ENCODE results near the gene STAT5B.

Gene STAT5B

DNA sequence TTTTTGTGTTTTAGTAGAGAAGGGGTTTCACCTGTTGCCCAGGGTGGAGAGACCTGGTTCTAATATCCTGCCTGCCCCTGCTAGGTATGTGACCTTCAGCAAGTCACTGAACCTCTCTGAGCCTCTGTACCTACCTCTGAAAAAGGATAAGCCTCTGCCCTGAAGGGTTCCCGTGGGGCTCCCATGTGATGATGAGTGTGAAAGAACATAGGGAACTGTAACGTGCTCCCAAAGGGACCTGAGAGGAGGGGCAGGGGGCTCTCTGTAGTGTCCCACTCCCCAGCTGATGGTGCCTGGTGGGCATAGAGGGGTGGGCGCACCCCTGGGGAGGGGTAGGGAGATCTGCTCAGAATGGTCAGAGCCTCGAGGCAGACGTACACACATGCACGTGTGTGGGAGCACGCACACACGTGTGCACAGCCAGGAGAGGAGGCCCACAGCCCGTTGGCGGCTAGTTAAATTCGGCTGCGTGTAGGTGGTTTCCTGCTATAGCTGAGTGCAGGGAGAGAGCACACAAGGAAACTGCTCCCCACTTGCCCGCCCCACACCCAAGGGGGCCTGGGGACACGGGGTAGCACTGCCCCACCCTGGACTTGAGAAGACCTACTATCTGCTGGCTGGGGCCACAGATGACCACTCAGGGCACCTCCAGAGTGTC, 101.9 kb downstream of the STAT5B start:
- FAIRE-seq, result no peak

DNA sequence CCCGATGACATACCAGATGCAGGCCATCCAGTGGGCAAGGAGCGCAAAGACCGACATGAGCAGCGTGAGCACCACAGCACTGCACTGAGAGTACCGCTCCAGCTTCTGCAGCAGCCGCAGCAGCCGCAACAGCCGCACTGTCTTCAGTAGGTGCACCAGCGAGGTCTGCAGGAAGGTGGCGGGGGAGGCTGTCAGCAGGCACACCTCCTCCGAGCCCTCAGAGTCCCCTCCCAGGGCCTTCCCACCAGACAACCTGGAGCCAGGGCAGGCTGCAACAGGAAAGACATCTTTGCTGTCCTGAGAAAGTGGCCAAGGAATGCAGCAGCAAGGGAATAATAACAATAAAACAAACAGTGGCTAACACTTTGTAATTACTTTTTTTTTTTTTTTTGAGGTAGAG, 104.4 kb downstream of the STAT5B start:
- no peak for FAIRE-seq

DNA sequence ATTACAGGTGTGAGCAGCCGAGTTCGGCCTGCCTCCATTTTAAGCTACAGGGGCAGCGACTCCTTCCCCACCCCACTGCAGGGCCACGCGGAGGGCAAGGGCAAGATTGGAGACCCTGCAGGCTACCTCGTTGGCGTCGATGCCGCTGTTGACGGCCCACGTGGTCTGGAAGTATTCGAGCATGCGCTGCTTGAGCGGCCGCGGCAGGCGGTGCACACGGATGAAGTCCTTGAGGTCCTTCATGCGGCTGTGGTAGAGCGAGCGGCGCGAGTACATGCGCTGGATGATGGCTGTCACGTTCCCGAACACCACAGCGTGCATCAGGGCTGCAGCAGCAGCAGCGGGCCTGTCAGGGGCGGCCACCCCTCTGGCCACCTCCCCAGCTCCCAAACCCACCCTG, 106.8 kb downstream of the STAT5B start:
- FAIRE-seq, result no peak

DNA sequence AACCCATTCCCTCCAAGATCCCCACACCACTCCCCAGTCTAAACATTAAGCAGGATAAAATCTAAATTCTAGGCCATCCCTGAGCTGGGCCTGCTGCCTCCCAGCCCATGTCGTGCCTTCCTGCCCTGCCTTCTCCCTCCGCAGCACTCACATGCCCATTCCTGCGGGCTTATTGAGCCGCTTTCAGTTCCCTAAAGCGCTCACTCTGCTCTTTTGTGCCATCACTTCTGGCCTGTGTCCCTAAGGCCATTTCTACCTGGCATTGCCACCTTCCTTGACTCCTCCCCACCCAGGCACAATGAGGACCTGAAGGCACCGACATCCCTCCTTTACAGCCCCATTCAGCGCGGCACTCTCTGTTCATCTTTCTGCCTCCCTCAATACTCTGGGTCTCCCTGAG, 108.4 kb downstream of the STAT5B start:
- FAIRE-seq, result no peak

DNA sequence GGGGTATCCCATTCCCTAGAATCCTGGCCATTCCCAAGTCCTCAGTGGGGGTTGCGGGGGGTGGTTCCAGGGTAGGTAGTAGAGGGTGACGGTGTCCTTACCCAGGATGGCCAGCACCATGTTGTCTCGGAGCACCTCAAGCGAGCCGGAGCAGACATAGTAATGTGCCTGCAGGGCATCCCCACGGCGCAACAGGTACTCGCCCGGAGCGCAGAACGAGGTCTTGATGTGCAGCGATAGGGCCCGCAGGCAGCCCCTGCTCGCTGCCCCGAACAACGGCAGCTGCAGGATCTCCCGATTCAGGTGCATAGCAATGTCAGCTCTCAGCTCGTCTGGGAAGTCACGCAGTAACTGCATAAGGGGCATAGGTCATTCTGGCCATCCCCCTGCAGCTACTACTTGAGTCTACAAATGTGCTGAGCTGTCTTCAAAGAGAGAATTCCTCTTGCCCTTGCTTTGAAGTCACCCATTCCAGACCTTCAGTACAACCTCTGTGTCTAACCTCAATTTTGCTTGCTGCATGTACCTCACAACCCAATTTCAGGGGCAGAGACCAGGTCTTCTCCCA, 109.9 kb downstream of the STAT5B start:
- no peak for FAIRE-seq

DNA sequence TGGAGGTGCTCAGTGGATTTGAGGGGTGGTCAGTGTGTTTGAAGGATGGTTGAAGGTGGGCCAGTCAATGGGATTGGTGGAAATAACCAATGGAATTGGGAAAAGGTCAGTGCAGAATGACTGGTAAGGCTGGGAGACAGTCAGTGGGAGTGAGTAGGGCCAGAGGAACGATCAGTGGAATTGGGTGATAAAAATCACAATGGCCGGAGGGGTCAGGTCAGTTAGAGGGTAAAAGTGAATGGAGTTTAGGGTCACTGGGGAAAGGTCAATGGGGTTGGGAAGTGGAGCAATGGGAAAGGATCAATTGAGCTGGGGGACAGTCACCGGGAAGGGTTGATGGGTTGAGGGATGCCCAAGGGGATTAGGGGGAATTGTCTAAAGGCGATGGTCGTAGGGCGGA, 110.4 kb downstream of the STAT5B start:
- no peak for FAIRE-seq

DNA sequence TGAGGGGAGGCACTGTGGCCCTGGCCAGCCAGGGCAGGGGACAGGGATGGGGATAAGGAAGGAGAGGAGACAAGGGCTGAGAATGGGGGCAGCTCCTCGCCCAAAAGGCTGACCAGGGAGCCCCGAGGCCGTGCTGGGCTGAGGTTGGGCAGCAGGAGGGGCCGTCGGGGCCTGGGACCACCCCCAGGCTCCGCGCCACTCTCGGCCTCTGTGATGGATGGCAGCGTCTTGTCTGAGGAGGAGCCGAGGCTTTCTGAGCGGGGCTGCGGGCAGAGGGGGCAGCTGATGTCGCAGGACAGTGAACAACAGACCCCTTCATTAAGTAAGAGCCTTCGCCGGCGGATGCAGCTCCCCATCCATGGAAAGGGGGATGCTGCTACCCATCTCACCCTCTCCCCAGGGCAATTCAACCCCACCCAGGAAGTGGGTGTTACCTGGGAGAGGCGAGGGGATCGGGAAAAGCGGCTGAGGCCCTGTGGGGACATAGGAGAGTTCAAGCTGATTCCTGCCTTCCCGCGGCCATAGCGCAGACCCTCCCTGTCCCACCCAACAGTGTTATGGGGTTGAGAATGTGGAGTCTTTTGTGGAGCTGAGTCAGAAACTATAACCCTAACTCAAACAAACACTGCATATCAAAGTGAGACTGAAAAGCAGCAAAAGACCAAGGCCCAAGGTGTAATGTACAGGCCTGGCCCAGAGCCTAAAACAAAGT, 112.3 kb downstream of the STAT5B start:
- no peak for FAIRE-seq

DNA sequence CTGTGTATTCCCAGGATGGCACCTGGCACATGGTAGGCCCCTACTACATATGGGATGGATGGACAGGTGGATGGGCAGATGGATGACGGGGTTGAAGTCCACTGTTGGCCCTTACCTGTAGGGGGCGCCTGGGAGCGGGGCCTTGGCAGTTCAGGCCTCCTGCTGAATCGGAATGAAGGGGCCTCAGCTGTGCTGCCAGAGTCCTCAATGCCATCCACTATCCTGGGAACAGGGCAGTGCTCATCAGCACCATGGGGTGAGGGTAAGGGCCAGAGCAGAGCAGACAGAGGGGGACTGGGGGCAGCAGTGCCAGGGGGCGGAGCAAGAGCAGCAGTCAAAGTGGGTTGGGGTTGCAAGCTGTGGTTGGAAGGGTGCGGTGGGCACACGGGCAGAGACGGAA, 113.1 kb downstream of the STAT5B start:
- FAIRE-seq, result no peak

DNA sequence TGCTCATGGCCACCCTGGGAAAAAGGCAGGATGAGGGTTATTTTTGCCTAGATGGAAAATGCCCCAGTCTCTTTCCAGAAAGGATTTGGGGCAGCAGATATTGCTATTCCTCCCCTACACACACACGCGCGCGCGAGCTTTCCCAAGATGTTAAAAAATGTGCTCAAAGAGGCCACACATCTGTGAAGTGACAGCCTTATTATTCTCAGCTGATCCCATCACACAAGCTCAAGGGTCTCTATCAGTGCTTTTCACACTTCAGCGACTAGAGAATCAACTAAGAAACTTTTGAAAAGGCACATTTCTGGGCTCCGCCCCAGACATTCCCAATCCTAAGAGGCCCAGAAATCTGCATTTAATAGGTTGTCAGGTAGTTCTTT, 115.7 kb downstream of the STAT5B start:
- no peak for FAIRE-seq

DNA sequence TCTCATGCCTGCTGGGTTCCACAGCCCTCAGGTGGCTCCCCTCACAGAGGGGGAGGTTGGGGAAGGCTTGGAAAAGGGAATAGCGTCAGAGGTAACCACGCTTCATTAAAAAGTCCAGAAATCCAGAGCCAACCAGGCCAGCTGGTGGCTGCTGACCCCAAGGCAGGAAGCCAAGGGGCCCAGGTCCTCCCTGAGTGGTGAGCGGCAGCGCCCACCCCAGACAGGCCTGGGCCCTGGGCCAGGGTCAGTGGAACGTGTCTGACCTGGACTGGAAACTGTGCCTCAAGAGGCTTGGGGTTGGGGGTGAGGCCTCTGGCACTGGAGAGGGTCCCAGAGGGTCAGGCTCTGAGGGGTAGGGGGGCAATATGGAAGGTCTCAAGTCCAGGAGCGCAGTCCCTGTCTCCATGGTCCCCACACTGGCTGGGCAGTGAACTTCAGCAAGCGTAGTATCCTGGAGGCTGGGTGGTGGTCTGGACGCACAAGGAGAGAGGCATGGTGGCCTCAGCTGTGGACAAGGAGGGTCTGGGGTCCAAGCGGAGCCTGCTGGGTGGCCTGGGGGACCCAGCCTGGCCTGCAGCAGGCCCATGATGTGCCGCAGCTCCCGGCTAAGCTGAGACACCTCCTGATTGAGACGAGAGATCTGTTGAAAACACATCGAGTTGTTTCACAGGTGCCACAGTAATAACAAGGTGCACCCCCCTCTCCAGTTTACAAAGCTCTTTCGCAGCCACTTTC, 116.2 kb downstream of the STAT5B start:
- no peak for FAIRE-seq

DNA sequence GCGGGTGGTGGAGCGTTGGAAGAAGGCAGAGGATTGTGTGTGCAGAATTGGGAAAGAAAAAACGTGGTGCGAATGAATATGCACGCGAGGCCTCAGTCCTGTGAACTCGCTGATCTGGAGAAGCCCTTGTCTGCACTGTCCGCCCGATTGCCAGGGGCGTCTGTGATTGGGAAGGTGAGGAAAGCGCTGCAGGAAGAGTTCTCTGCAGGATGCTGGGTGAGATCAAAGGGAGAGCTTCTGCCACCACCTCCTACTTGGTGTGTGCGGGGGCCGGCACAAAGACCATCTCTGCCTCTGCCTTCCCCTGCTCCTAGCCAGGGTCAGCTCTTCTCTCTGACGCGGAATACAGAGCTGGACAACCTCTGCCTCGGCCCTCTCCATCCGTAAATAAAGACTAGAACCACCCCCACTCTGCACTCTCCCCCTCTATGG, 120.6 kb downstream of the STAT5B start:
- no peak for FAIRE-seq

DNA sequence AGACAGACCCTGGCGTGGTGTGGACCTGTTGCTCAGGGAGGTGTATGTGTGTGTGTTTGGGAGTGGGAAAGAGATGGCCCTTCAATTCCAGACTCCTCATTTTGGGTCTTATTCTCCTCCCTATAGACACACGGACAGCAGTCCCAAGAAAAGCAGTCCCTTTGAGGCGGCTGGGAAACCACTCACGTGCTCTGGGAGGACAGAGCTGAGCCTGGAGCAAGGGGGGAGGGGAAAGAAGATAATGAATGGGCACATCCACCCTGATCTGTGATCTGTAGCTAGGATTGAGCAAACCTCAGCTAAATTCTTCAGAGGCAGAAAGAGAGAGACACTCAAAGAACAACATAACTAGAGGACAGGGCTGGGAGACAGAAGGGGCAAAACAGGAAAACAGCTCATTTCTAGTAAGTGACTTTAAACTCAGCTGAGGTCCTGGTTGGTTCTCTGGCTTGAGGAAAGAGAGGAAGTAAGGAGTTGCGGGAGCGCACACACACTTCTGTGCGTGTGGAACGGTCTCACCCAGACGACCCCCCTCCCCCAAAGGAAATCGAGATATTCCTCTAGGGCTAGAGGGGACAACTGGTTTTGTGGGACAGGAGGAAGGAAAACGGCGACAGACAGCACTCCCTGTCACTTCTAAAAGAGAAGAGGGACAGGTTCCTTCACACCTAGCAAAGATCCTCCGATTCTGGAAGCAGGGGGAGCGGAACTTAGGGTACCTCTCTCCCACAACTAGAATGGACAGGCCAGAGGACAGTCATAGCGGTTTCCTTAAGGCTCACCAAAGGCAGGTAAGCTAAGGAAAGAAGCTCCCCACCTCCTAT, 122.1 kb downstream of the STAT5B start:
- no peak for FAIRE-seq

All from A204.1 (cell line).